B cell (primary cell): ENCODE results near the gene BLM.
"Not testable (repeated sequence)": the region's sequence is repeated elsewhere in the genome, so short reads cannot be mapped to it uniquely, and the experiment has no call there.

Source experiments
- EZH2 ChIP-seq: IDR thresholded peaks from 2 replicates; pipeline ENCODE4 v1.6.1; 2012; ENCODE audit warnings: borderline replicate concordance, low read depth, mild to moderate bottlenecking, moderate library complexity, low read length; ENCODE audit not compliant: insufficient read depth, poor library complexity, severe bottlenecking
- TF ChIP-seq, protein P1 (sequence below): fragments of 200-600 bp; IDR thresholded peaks from one replicate; pipeline ENCODE4 v1.8.0; 2022; ENCODE audit warnings: antibody characterized with exemption, mild to moderate bottlenecking

DNA sequence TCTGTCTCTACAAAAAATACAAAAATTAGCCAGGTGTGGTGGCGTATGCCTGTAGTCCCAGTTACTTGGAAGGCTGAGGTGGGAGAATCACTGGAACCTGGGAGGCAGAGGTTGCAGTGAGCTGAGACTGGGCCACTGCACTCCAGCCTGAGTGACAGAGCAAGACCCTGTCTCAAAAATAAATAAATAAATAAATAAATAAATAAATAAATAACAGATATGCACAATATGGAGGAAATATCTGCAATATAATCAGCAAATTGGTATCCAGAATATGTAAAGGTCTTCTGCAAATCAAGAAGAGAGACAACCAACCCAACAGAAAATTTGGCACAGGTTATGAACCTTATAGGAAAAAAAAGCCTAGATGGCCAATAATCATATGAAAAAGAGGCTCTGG lies 132.3 kb downstream of the BLM start:
- TF ChIP-seq, protein P1, sequence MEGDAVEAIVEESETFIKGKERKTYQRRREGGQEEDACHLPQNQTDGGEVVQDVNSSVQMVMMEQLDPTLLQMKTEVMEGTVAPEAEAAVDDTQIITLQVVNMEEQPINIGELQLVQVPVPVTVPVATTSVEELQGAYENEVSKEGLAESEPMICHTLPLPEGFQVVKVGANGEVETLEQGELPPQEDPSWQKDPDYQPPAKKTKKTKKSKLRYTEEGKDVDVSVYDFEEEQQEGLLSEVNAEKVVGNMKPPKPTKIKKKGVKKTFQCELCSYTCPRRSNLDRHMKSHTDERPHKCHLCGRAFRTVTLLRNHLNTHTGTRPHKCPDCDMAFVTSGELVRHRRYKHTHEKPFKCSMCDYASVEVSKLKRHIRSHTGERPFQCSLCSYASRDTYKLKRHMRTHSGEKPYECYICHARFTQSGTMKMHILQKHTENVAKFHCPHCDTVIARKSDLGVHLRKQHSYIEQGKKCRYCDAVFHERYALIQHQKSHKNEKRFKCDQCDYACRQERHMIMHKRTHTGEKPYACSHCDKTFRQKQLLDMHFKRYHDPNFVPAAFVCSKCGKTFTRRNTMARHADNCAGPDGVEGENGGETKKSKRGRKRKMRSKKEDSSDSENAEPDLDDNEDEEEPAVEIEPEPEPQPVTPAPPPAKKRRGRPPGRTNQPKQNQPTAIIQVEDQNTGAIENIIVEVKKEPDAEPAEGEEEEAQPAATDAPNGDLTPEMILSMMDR: not testable (repeated sequence)
- not testable (repeated sequence) for TF ChIP-seq EZH2
